ENCODE data around the gene TNS3. TPM values are rescaled to one million over a fixed set of nuclear protein-coding genes. Genes with fewer than 3 reads are reported as not detected.

The TNS3 gene
- total RNA-seq, 1 donor from 2014 or later: 426 TPM

- TF ChIP-seq, protein P1, sequence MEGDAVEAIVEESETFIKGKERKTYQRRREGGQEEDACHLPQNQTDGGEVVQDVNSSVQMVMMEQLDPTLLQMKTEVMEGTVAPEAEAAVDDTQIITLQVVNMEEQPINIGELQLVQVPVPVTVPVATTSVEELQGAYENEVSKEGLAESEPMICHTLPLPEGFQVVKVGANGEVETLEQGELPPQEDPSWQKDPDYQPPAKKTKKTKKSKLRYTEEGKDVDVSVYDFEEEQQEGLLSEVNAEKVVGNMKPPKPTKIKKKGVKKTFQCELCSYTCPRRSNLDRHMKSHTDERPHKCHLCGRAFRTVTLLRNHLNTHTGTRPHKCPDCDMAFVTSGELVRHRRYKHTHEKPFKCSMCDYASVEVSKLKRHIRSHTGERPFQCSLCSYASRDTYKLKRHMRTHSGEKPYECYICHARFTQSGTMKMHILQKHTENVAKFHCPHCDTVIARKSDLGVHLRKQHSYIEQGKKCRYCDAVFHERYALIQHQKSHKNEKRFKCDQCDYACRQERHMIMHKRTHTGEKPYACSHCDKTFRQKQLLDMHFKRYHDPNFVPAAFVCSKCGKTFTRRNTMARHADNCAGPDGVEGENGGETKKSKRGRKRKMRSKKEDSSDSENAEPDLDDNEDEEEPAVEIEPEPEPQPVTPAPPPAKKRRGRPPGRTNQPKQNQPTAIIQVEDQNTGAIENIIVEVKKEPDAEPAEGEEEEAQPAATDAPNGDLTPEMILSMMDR (IDR thresholded peaks at IDR 0.05): peak; percentile 13
- H3K27ac Mint-ChIP-seq (ENCODE audit: unreplicated experiment): peak overlapping the region; percentile 80
- no peaks in the 10 kb centered on the region for H3K27me3 Mint-ChIP-seq (ENCODE audit: low read depth)
- no peak overlapping the region for H3K4me3 Mint-ChIP-seq (ENCODE audit: unreplicated experiment)
- no peak for DNase-seq (ENCODE audit: low spot score)
- no peaks in the 10 kb centered on the region for H3K9me3 Mint-ChIP-seq (ENCODE audit: low read depth)
- peaks cover 96% of the 10 kb centered on the region for H3K4me1 Mint-ChIP-seq (ENCODE audit: low read depth)
- peaks cover 36% of the 10 kb centered on the region for H3K36me3 Mint-ChIP-seq (ENCODE audit: low read depth)
Observed at GRCh38 chr7:47379629-47380324, 202.1 kb downstream of the TNS3 start.

DNA sequence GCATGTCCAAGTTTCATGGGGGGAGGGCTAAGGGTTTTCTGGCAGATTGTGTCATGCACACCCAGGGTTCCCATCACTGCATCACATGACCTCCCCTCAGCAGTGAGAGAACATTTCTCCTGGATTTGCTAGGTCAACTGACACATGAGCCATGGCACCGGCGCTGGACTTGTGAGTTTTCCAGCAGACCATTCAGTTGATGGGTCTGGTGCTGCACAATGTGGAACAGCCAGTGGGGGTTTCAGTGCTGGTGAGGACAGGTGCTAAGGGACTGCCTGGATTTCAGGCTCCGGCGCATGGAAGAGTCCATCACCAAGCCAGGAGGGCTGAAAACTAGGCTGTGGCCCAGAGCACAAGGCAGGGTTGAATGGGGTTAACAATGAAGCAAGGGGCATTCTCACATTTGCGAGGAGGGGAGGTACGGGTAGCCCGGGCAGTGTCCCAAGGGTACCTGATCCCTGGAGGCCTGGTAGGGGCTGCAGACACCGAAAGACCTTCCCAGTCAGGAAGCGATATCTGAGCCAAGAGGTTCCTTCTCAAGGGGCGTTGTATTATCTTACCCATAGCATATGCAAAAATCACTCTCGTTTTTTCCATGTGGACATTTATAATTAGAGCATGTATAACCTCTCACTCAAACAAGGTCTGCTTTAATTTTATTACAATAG, 203.0 kb downstream of the TNS3 start:
- Mint-ChIP-seq H3K9me3 (ENCODE audit: low read depth) (no peaks in the 10 kb centered on the region), H3K27me3 (ENCODE audit: low read depth) (no peaks in the 10 kb centered on the region), H3K4me3 (ENCODE audit: unreplicated experiment) (no peak overlapping the region), H3K36me3 (ENCODE audit: low read depth) (peaks cover 29% of the 10 kb centered on the region), H3K27ac (ENCODE audit: unreplicated experiment) (peak overlapping the region; percentile 80), H3K4me1 (ENCODE audit: low read depth) (peaks cover 96% of the 10 kb centered on the region)
- DNase-seq (ENCODE audit: low spot score): no peak
- TF ChIP-seq, protein P1 (IDR thresholded peaks at IDR 0.05): no peak

- no peak overlapping the region for H3K4me3 Mint-ChIP-seq (ENCODE audit: unreplicated experiment)
- no peak for DNase-seq (ENCODE audit: low spot score)
- peak overlapping the region; percentile 8 for H3K27ac Mint-ChIP-seq (ENCODE audit: unreplicated experiment)
- H3K9me3 Mint-ChIP-seq (ENCODE audit: low read depth): no peaks in the 10 kb centered on the region
- H3K4me1 Mint-ChIP-seq (ENCODE audit: low read depth): peaks cover 97% of the 10 kb centered on the region
- no peaks in the 10 kb centered on the region for H3K27me3 Mint-ChIP-seq (ENCODE audit: low read depth)
- peaks cover 28% of the 10 kb centered on the region for H3K36me3 Mint-ChIP-seq (ENCODE audit: low read depth)
- TF ChIP-seq, protein P1 (IDR thresholded peaks at IDR 0.05): no peak
Observed at GRCh38 chr7:47377741-47378140, 204.2 kb downstream of the TNS3 start.

- no peaks in the 10 kb centered on the region for H3K27me3 Mint-ChIP-seq (ENCODE audit: low read depth)
- peak overlapping the region; percentile 74 for H3K27ac Mint-ChIP-seq (ENCODE audit: unreplicated experiment)
- H3K4me3 Mint-ChIP-seq (ENCODE audit: unreplicated experiment): no peak overlapping the region
- H3K36me3 Mint-ChIP-seq (ENCODE audit: low read depth): peaks cover 26% of the 10 kb centered on the region
- peaks cover 98% of the 10 kb centered on the region for H3K4me1 Mint-ChIP-seq (ENCODE audit: low read depth)
- DNase-seq (ENCODE audit: low spot score): no peak
- TF ChIP-seq, protein P1 (IDR thresholded peaks at IDR 0.05): no peak
- no peaks in the 10 kb centered on the region for H3K9me3 Mint-ChIP-seq (ENCODE audit: low read depth)
Observed at GRCh38 chr7:47376991-47377616, 204.8 kb downstream of the TNS3 start.

GRCh38 chr7:47375121-47375938, 206.6 kb downstream of the TNS3 start:
- Mint-ChIP-seq H3K27ac (ENCODE audit: unreplicated experiment) (peak overlapping the region; percentile 86), H3K27me3 (ENCODE audit: low read depth) (no peaks in the 10 kb centered on the region), H3K4me1 (ENCODE audit: low read depth) (peaks cover 98% of the 10 kb centered on the region), H3K4me3 (ENCODE audit: unreplicated experiment) (no peak overlapping the region), H3K9me3 (ENCODE audit: low read depth) (no peaks in the 10 kb centered on the region), H3K36me3 (ENCODE audit: low read depth) (peaks cover 22% of the 10 kb centered on the region)
- no peak for DNase-seq (ENCODE audit: low spot score)
- TF ChIP-seq, protein P1 (IDR thresholded peaks at IDR 0.05): no peak

Data from chondrocyte (in vitro differentiated cells).